ENCODE results near the gene SPARC. TPM values are rescaled to one million over a fixed set of nuclear protein-coding genes. Genes with fewer than 3 reads are reported as not detected.

SPARC gene
- total RNA-seq, 1 experiment from 2014 or later: 339 TPM

DNA sequence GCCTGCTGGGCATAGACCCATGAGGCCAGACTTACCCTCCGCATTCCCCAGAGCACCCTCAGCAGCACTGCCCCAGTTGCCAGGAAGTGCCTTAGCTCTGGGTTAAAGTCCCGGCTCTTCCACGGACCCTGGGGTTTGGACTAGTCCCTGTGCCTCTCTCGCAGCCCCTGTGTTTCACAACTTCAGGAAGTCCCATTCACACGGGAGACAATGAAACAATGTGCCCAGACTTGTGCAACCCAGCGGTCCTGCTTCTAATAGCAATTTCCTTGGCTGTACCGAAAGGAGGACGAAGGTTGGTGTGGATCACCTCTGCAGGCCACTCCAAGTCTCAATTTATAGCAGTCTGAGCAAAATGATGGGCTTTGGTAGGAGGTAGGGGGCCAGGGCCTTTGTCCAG, 53.8 kb downstream of the SPARC start:
- intact Hi-C loops (cut with micrococcal nuclease; ENCODE audit: unreplicated experiment): no loop called here
- no peaks in the 10 kb centered on the region for H3K36me3 ChIP-seq (ENCODE audit: insufficient read depth, low read length, poor library complexity, severe bottlenecking)
- CTCF ChIA-PET: no interaction called here
- no peak overlapping the region for H3K27ac ChIP-seq (ENCODE audit: low read depth, low read length, poor library complexity, severe bottlenecking)
- BruUV-seq (replicated peaks): no TSS peak
- peaks cover 4% of the 10 kb centered on the region for H3K27me3 ChIP-seq (replicated peaks; ENCODE audit: insufficient read depth, low read depth, low read length, poor library complexity)
- POLR2A ChIA-PET (ENCODE audit: low non-redundant PET): no interaction called here
- H3K4me1 ChIP-seq (ENCODE audit: insufficient read depth, low read length, poor library complexity, severe bottlenecking): peaks cover 6% of the 10 kb centered on the region
- TF ChIP-seq, protein P1, sequence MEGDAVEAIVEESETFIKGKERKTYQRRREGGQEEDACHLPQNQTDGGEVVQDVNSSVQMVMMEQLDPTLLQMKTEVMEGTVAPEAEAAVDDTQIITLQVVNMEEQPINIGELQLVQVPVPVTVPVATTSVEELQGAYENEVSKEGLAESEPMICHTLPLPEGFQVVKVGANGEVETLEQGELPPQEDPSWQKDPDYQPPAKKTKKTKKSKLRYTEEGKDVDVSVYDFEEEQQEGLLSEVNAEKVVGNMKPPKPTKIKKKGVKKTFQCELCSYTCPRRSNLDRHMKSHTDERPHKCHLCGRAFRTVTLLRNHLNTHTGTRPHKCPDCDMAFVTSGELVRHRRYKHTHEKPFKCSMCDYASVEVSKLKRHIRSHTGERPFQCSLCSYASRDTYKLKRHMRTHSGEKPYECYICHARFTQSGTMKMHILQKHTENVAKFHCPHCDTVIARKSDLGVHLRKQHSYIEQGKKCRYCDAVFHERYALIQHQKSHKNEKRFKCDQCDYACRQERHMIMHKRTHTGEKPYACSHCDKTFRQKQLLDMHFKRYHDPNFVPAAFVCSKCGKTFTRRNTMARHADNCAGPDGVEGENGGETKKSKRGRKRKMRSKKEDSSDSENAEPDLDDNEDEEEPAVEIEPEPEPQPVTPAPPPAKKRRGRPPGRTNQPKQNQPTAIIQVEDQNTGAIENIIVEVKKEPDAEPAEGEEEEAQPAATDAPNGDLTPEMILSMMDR (conservative IDR thresholded peaks at IDR 0.05; ENCODE audit: low read depth, low read length): no peak
- no peak for TF ChIP-seq EZH2 (IDR thresholded peaks at IDR 0.05; ENCODE audit: borderline replicate concordance, low read depth, low read length, poor library complexity, severe bottlenecking)
- no peak for DNase-seq (ENCODE audit: low spot score)
- H3K4me3 ChIP-seq (ENCODE audit: low read depth, low read length, poor library complexity, severe bottlenecking): no peak overlapping the region
- H3K9me3 ChIP-seq (ENCODE audit: low read depth, low read length, poor library complexity, severe bottlenecking): no peaks in the 10 kb centered on the region

DNA sequence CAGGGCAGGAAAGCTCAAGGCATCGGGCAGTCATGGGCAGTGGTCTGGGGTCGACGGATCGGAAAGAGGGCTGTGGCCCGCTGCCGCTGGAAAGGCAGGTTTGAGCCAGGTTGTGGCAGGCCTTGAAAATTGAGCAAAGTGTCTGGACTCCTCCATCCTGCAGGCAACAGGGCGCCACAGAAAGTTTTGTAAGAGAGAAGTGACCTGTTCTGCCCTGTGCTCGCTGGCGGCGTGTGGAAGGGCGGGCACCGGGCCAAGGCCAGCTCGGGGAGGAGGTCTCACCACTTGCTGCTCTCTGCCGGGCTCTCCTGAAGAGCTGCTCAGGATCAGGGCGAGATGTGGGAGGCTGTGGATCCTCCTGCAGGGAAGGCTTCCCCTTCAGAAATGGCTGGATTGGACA, 54.2 kb downstream of the SPARC start:
- ChIA-PET POLR2A (ENCODE audit: low non-redundant PET) (no interaction called here), CTCF (no interaction called here)
- no peak for DNase-seq (ENCODE audit: low spot score)
- Histone ChIP-seq H3K27ac (ENCODE audit: low read depth, low read length, poor library complexity, severe bottlenecking) (no peak overlapping the region), H3K9me3 (ENCODE audit: low read depth, low read length, poor library complexity, severe bottlenecking) (no peaks in the 10 kb centered on the region), H3K36me3 (ENCODE audit: insufficient read depth, low read length, poor library complexity, severe bottlenecking) (no peaks in the 10 kb centered on the region), H3K4me1 (ENCODE audit: insufficient read depth, low read length, poor library complexity, severe bottlenecking) (peaks cover 6% of the 10 kb centered on the region), H3K27me3 (replicated peaks; ENCODE audit: insufficient read depth, low read depth, low read length, poor library complexity) (peaks cover 4% of the 10 kb centered on the region), H3K4me3 (ENCODE audit: low read depth, low read length, poor library complexity, severe bottlenecking) (no peak overlapping the region)
- BruUV-seq (replicated peaks): no TSS peak
- TF ChIP-seq, protein P1 (conservative IDR thresholded peaks at IDR 0.05; ENCODE audit: low read depth, low read length): no peak
- TF ChIP-seq EZH2 (IDR thresholded peaks at IDR 0.05; ENCODE audit: borderline replicate concordance, low read depth, low read length, poor library complexity, severe bottlenecking): no peak
- intact Hi-C loops (cut with micrococcal nuclease; ENCODE audit: unreplicated experiment): no loop called here

DNA sequence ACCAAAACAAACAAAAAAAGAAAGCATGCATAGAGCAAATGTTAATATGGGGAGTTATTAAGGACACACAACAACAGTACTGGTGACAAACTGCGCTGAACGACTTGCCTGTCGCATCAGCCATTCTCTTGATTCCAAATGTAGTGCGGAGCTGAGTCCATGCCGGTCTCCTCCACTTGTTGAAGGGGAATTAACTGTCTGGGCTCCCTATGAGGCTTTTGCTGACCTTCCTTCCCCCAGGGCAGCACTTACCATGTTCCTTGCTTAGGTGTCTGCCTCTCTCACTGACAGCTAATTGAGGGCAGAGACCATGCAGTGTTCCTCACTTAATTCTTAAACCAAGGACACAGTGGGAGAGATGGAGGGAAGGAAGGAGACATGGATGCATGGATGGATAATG, 54.8 kb downstream of the SPARC start:
- Histone ChIP-seq H3K9me3 (ENCODE audit: low read depth, low read length, poor library complexity, severe bottlenecking) (no peaks in the 10 kb centered on the region), H3K4me1 (ENCODE audit: insufficient read depth, low read length, poor library complexity, severe bottlenecking) (peaks cover 6% of the 10 kb centered on the region), H3K27me3 (replicated peaks; ENCODE audit: insufficient read depth, low read depth, low read length, poor library complexity) (peaks cover 4% of the 10 kb centered on the region), H3K27ac (ENCODE audit: low read depth, low read length, poor library complexity, severe bottlenecking) (no peak overlapping the region), H3K36me3 (ENCODE audit: insufficient read depth, low read length, poor library complexity, severe bottlenecking) (no peaks in the 10 kb centered on the region), H3K4me3 (ENCODE audit: low read depth, low read length, poor library complexity, severe bottlenecking) (no peak overlapping the region)
- intact Hi-C loops (cut with micrococcal nuclease; ENCODE audit: unreplicated experiment): no loop called here
- BruUV-seq (replicated peaks): no TSS peak
- no peak for DNase-seq (ENCODE audit: low spot score)
- ChIA-PET POLR2A (ENCODE audit: low non-redundant PET) (no interaction called here), CTCF (no interaction called here)
- TF ChIP-seq EZH2 (IDR thresholded peaks at IDR 0.05; ENCODE audit: borderline replicate concordance, low read depth, low read length, poor library complexity, severe bottlenecking): no peak
- TF ChIP-seq, protein P1 (conservative IDR thresholded peaks at IDR 0.05; ENCODE audit: low read depth, low read length): no peak

All from A673 (cell line).